CD4-positive, alpha-beta T cell treated with Interleukin-4 for 1 hour (primary cell): ENCODE results near the gene CXCL17.

Source experiments
- DNase-seq, 2 donors: peaks; one replicate each; pipeline ENCODE4 v3.0.0-alpha.2; 2020 to 2022

CXCL17 gene

GRCh38 chr19:42423462-42424344 is 19.0 kb downstream of the CXCL17 start:
- DNase-seq, result peak; percentile 93 to 95

- DNase-seq, result peak; percentile 55 to 73
Measured at GRCh38 chr19:42422901-42423461, 19.8 kb downstream of the CXCL17 start.

- no peak for DNase-seq
Measured at GRCh38 chr19:42422092-42422900, 20.4 kb downstream of the CXCL17 start.

- DNase-seq, result no peak
Measured at GRCh38 chr19:42421591-42422031, 21.1 kb downstream of the CXCL17 start.

GRCh38 chr19:42421101-42421500 is 21.6 kb downstream of the CXCL17 start:
- no peak for DNase-seq

GRCh38 chr19:42420055-42420544 is 22.6 kb downstream of the CXCL17 start:
- DNase-seq, result peak; percentile 77 to 83

GRCh38 chr19:42419309-42419708 is 23.4 kb downstream of the CXCL17 start:
- no peak for DNase-seq

- DNase-seq, result no peak
Measured at GRCh38 chr19:42412661-42413076, 30.1 kb downstream of the CXCL17 start.

GRCh38 chr19:42412227-42412626 is 30.5 kb downstream of the CXCL17 start:
- no peak for DNase-seq

GRCh38 chr19:42411581-42412178 is 31.1 kb downstream of the CXCL17 start:
- DNase-seq, result no peak

- no peak for DNase-seq
Measured at GRCh38 chr19:42410371-42410770, 32.4 kb downstream of the CXCL17 start.

GRCh38 chr19:42409477-42409876 is 33.3 kb downstream of the CXCL17 start:
- no peak for DNase-seq

- DNase-seq, result no peak
Measured at GRCh38 chr19:42407816-42408175, 35.0 kb downstream of the CXCL17 start.

GRCh38 chr19:42407085-42407815 is 35.5 kb downstream of the CXCL17 start:
- DNase-seq, result no peak

GRCh38 chr19:42406111-42406510 is 36.6 kb downstream of the CXCL17 start:
- no peak for DNase-seq

- no peak for DNase-seq
Measured at GRCh38 chr19:42403586-42403985, 39.2 kb downstream of the CXCL17 start.

- no peak for DNase-seq
Measured at GRCh38 chr19:42402376-42403116, 40.2 kb downstream of the CXCL17 start.

GRCh38 chr19:42401365-42402303 is 41.1 kb downstream of the CXCL17 start:
- peak; percentile 70 to 76 for DNase-seq

- no peak for DNase-seq
Measured at GRCh38 chr19:42400404-42400803, 42.3 kb downstream of the CXCL17 start.
